Measurements from ENCODE around the gene CEP104.
A peak's percentile ranks its signal among the peaks of the same experiment; 100 is the strongest.

CEP104 gene

DNA sequence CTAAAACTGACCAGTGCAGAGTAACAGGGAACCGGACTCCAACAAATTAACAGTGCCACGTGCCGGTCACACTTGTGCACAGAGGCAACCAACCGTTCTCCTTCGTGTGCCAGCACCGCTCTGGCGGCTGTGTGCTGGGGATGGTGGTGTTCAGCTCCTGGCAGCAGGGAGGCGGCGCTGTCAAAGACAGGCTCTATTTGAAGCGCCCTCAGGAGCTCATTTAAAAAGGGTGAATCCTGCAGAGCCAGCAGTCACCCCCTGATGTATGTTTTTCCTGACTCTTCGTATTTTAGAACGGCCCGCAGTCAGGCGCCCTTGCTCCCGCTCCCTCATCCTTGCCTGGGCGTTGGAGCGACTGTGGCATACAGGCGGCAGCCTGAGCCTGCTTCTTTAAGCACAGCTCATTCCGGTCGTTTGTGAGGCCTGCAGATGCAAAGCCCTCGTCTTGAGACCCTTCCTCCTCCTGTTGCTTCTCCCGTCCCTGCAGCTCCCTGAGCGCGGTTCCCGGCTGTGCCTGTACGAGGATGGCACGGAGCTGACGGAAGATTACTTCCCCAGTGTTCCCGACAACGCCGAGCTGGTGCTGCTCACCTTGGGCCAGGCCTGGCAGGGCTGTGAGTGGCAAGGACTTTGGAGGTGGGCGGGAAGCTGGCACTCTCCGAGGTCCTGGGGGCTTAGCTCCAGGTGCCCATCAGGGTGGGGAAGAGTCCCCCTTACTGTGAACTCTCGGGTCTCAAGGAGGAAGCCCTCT, 1.4 kb upstream of the CEP104 start:
- peak overlapping the region; percentile 97 for H3K4me3 ChIP-seq (replicated peaks; ENCODE audit: low read depth, low read length)
- peak; percentile 10 for DNase-seq (ENCODE audit: extremely low read depth, low read depth)
- TF ChIP-seq, protein P1, sequence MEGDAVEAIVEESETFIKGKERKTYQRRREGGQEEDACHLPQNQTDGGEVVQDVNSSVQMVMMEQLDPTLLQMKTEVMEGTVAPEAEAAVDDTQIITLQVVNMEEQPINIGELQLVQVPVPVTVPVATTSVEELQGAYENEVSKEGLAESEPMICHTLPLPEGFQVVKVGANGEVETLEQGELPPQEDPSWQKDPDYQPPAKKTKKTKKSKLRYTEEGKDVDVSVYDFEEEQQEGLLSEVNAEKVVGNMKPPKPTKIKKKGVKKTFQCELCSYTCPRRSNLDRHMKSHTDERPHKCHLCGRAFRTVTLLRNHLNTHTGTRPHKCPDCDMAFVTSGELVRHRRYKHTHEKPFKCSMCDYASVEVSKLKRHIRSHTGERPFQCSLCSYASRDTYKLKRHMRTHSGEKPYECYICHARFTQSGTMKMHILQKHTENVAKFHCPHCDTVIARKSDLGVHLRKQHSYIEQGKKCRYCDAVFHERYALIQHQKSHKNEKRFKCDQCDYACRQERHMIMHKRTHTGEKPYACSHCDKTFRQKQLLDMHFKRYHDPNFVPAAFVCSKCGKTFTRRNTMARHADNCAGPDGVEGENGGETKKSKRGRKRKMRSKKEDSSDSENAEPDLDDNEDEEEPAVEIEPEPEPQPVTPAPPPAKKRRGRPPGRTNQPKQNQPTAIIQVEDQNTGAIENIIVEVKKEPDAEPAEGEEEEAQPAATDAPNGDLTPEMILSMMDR (IDR thresholded peaks at IDR 0.05; ENCODE audit: low read depth, low read length, missing control alignments), result peak; percentile 24

DNA sequence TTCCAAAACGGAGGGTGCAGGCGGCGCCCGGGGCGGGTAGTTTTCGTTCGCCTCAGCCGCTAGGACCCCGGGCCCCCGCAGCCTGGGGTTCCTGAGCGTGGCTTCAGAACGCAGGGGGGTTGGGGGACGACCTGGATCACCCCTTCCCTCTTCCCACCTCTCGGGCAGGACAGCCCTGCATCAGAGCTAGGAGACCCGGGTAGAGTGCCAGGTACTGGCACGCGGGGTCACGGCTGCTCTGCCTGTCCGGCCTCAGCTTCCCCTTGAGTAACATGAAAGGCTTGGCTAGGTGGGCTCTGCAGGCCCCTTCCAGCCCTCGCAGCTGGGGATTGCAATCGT, 749 bp upstream of the CEP104 start:
- DNase-seq (ENCODE audit: extremely low read depth, low read depth), result no peak
- TF ChIP-seq, protein P1 (IDR thresholded peaks at IDR 0.05; ENCODE audit: low read depth, low read length, missing control alignments), result no peak
- peak overlapping the region; percentile 97 for H3K4me3 ChIP-seq (replicated peaks; ENCODE audit: low read depth, low read length)

DNA sequence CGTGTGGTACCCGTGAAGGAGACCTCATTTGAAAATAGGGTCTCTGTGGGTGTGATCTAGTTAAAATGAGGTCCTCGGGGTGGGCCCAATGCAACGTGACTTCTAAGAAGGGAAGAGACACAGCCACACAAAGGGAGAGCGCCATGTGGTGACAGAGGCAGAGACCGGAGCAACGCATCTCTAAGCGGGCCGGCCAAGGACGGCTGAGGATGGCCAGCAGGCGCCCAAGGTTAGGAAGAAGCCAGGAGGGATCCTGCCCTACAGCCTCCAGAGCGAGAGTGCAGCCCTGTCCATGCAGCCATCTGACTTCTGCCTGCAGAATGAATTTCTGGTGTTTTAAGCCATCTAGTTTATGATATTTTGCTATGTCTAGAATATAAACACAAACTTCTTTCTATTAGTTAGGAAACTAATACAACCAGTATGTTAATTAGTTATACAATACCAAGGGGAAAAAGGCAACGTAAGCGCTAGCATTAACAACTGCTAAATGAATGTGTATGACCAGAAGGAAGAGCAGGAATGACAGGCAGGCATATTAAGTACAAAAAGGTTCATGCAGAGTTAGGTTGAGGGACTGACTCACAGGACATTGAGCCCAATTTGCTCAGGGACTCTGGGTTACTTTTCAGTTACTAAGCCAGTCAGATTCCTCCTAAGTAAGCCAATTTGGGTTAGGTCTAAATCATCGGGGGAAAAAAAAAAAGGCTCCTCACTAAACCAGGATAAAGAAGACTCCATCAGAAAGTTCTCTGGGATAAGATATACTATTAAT, 4.1 kb downstream of the CEP104 start:
- no peak for DNase-seq (ENCODE audit: extremely low read depth, low read depth)
- TF ChIP-seq, protein P1 (IDR thresholded peaks at IDR 0.05; ENCODE audit: low read depth, low read length, missing control alignments), result no peak
- H3K4me3 ChIP-seq (replicated peaks; ENCODE audit: low read depth, low read length), result no peak overlapping the region

DNA sequence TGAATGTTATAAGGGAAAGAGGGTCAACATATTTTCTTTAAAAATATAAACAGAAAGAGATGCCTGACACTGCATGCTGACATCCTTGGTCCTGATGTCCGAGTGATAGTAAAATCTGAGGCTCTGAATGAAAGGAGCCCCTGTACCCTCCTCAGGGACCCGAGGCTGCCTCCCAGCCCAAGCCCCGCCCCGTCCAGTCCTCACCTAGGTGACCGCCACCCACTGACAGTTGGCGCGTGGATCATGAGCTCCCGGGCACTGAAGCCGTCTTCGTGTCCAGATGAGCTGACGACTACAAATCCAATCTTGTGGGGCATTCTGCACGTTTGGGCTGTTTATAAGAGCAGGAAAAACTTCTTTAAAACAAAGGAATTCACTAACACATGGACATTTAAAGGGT, 4.9 kb downstream of the CEP104 start:
- TF ChIP-seq, protein P1 (IDR thresholded peaks at IDR 0.05; ENCODE audit: low read depth, low read length, missing control alignments), result no peak
- no peak overlapping the region for H3K4me3 ChIP-seq (replicated peaks; ENCODE audit: low read depth, low read length)
- DNase-seq (ENCODE audit: extremely low read depth, low read depth), result no peak

DNA sequence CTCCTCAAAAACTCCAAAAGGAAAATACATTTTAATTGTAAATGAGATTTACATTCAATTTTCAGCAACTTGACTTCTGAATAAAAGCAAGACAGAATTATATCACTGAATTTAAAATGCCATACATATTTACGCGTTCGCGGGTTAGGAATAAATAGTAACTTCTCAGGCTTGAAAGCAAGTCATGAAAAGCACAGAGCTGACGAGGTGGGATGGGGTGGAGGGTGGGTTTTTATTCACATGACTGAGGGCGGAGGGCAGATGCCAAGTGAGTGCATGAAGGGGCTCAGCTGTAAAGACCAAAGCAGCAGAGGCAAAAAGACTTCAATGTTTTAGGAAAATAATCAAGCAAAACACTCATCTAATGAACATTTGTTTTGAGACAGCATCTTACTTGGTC, 5.7 kb downstream of the CEP104 start:
- DNase-seq (ENCODE audit: extremely low read depth, low read depth), result no peak
- TF ChIP-seq, protein P1 (IDR thresholded peaks at IDR 0.05; ENCODE audit: low read depth, low read length, missing control alignments), result no peak
- H3K4me3 ChIP-seq (replicated peaks; ENCODE audit: low read depth, low read length), result no peak overlapping the region

DNA sequence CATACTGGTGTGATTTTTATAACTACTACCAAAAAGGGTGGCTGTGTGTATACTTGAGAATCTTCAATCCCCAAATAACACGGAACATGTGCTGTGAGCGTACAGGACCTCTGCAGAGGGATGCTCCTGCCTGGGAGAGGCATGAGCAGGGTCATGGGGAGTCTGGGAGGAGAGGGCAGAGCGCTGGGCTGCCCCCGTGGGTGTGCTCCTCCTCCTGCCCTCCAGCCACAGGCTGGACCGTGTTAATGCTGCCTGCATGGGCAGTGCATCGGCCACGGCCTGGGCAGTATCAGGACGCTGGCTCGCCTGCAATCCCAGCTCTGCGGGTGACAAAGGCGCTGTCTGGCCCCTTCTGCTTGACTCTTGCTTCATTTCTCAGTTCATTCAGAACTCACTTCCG, 6.2 kb downstream of the CEP104 start:
- no peak for DNase-seq (ENCODE audit: extremely low read depth, low read depth)
- TF ChIP-seq, protein P1 (IDR thresholded peaks at IDR 0.05; ENCODE audit: low read depth, low read length, missing control alignments), result no peak
- no peak overlapping the region for H3K4me3 ChIP-seq (replicated peaks; ENCODE audit: low read depth, low read length)
